ENCODE results near the gene PIAS1.

GRCh38 chr15:68083463-68083862, 29.3 kb downstream of the PIAS1 start:
- no peak for TF ChIP-seq RELA (CRISPR knock-in tag; IDR thresholded peaks at IDR 0.05; ENCODE audit: borderline replicate concordance)
- TF ChIP-seq USF1 (CRISPR knock-in tag; IDR thresholded peaks at IDR 0.05), result no peak
- TF ChIP-seq ATF2 (CRISPR knock-in tag; IDR thresholded peaks at IDR 0.05; ENCODE audit: borderline replicate concordance, low read depth), result no peak
- TF ChIP-seq CTCF (IDR thresholded peaks at IDR 0.05), result no peak
- TF ChIP-seq CREB1 (CRISPR knock-in tag; IDR thresholded peaks at IDR 0.05), result no peak
- no peak for TF ChIP-seq ZNF263 (CRISPR knock-in tag; IDR thresholded peaks at IDR 0.05; ENCODE audit: low read depth)
- TF ChIP-seq SMAD3 (CRISPR knock-in tag; IDR thresholded peaks at IDR 0.05; ENCODE audit: borderline replicate concordance), result no peak
- no peak for TF ChIP-seq ZNF232 (CRISPR knock-in tag; IDR thresholded peaks at IDR 0.05)
- no peak for TF ChIP-seq NR2C2 (CRISPR knock-in tag; IDR thresholded peaks at IDR 0.05)

Measured in WTC11 (cell line).